ENCODE results near the gene PLEKHA8. TPM values are rescaled to one million over a fixed set of nuclear protein-coding genes. Genes with fewer than 3 reads are reported as not detected.

Gene PLEKHA8
- total RNA-seq, 1 donor from 2014 or later = 13.0 TPM

DNA sequence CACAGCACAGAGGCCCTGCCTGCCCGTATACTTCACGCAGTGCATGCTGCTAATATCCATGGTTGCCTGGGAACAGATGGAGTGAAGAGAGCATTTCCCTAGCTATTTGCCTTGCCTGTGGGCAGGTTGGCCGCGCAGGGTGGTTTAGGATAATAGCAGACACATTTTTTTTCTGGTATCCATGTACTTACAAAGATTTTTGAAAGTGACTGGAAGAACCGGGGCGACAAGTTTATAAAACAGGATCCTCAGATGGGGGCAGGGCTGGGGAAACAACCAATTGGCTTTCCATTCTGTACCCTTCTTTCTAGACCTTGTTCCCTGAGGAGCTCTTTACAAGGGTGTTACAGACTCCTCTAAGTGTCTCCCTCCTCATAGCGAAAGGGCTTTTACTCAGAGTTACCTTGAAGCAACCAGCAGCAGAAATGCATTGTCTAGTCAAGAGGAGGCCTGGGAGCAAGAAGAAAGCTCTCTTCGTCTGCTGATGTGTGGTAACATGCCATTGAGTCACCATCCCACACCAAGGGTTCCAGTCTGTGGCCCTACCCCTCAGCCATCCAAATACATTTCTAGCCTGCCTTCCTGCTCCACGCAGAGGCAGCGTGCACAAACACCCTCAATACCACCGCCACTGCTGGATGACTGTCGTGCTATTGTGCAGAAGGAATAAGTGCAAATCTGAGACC, 138.1 kb downstream of the PLEKHA8 start:
- DNase-seq (ENCODE audit: low spot score) = peak; percentile 70

DNA sequence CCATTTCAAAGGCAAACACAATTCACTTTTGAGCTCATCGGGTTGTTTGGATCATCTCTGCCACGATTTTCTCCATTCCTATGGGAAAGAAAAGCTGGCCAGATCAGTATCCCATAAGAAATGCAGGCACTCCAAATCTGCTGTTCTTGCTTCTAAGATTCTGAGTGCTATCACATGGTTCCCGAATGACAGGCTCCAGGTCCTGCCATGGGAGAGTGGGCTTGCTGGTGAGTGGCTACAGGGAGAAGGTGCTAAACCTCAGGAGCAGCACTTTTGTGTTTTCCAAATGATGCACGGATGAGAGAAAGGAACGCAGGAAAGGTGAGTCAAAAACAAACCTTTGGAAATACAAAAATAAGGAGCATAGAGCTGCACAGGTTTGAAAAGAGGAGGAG, 138.6 kb downstream of the PLEKHA8 start:
- DNase-seq (ENCODE audit: low spot score) = no peak

DNA sequence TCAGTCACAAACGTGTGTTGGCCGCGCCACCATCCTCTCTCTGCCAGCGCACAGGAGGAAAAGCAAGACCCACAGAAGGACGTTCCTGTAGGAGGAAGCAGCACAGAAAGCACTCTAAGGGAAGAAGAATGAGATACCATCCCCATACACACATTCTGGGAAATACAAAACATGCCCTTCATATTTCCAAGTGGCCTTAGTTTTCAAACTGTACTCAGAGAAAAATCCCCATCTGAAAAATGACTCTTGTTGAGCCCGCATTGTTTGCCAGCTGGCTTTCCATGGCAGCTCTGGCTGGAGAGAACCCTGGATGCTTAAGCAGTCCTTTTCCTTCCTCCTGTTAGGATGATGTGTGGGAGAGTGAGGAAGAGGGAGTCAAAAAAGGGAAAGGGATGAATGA, 139.7 kb downstream of the PLEKHA8 start:
- DNase-seq (ENCODE audit: low spot score) = no peak

DNA sequence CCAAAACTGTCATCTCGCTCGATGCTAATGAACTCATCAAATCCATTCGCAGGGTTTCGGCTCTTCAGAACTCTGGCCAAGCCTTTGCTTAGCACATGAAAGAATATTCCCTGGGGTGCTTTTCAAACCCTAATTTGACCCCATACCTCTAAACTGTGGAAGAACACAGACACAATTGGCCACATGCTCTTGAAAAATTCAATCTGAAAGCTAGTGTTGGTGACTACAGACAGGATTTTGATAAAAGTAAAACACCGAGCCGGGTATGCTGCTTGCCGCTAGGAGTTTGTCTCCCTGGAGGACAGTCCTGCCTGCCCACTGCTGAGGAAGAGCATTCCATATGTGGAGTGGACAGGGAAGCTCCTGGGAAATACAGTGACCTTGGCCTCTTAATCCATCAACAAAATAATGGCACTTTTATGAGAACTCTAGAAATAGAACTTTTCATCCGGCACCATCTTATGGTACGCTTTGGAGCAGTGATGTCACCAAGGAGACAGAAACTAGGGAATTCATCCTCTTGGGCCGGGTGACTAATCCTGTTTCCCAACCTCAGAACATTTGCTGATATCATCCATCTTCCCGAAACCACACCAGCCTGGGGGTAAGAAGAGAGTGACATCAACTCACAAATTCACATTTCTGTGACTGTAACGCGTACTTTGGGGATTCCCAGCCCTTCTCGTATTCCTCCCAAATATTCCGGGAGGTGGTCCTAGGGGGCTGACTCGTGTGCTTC, 140.8 kb downstream of the PLEKHA8 start:
- DNase-seq (ENCODE audit: low spot score) = peak; percentile 54

DNA sequence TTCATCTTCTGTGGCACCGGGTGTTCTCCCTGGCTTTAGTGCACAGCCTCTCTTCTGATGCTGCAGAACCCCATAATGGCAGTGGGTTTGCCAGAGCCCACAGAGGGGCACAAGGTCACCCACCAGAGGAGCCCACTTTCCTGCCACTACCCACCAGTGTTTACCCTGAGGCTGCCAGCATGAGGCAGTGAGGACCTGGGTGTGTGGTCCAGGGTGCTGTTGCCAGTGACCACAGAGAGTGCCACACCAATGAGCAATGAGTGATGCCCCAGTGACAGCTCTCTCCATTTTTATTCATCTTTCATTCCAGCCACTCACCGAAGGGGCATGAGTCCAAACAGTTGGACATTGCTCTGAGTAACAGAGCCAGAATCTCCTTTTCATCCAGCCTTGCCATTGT, 141.4 kb downstream of the PLEKHA8 start:
- DNase-seq (ENCODE audit: low spot score) = no peak

DNA sequence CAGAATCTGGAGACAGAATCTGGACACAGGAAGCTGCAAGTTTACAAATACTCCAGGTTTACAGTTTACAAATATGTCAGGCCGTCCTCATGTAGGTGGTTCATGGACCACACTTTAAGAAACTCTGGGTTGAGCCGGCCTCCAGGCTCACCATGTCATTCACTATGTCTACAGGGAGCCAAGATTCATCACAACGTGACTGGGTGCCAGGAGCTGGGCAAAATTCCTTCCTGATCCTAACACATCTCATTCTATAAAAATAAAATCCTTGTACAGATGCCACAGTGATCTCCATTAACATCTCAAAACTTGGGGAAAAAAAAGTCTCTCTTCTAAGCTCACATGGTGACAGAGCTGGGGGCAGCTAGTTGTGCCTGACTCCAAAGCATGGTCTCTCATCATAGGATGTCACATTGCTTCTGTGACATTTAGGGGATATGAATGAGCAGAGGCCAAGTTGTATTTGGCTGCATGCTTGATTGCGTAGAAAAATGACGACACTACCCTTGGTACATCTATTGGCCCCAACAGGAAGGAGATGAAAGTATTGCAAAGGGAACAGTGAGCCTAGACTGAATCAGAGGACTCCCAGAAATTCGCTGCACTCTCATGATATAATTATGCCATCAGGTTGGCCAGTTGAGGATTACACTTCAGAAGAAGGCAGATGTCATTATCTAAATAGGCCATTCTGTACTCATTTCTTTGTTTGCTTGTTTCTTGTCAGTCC, 142.4 kb downstream of the PLEKHA8 start:
- no peak for DNase-seq (ENCODE audit: low spot score)

DNA sequence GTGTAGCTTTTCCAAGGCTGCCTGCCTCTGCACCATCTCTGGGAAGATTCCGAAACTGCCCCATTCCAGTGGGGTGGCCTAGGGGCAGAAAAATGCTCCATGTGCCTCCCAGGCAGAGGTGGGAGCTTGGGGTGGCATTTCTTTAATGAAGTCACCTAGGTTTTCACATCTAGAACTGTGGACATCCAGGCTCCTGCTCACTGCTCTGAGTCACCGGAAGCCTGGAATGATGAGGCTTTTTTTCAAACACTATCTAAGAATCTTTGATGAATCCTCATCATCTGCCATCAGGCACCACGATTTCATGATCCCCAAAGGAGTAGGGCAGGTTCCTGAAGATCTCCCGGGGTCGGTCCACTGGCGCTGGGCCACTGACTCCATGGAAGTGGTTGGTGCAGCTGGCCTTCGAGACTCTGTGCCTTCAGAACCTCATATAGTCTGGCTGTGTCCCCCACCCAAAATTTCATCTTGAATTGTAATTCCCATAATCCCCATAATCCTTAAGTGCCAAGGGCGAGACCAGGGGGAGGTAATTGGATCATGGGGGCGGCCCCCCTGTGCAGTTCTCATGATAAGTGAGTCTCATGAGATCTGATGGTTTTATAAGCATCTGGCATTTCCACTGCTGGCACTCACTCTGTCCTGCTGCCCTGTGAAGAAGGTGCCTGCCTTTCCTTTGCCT, 143.7 kb downstream of the PLEKHA8 start:
- no peak for DNase-seq (ENCODE audit: low spot score)

DNA sequence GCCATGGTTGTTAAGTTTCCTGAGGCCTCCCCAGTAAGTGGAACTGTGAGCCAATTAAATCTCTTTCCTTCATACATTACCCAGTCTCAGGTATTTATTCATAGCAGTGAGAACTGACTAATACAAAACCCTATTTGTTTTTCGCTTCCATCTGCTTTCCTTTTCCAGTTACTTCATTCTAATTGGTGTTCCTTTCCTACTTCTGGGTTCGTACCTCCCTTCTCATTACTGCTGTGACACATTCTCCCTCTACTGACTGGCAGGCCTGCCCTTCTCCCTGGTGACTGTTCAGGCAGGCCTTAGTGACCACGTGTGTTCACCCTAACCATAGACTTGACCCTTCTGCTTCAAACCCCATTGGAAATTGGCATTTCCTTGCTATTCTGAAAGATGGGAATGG, 144.2 kb downstream of the PLEKHA8 start:
- no peak for DNase-seq (ENCODE audit: low spot score)

DNA sequence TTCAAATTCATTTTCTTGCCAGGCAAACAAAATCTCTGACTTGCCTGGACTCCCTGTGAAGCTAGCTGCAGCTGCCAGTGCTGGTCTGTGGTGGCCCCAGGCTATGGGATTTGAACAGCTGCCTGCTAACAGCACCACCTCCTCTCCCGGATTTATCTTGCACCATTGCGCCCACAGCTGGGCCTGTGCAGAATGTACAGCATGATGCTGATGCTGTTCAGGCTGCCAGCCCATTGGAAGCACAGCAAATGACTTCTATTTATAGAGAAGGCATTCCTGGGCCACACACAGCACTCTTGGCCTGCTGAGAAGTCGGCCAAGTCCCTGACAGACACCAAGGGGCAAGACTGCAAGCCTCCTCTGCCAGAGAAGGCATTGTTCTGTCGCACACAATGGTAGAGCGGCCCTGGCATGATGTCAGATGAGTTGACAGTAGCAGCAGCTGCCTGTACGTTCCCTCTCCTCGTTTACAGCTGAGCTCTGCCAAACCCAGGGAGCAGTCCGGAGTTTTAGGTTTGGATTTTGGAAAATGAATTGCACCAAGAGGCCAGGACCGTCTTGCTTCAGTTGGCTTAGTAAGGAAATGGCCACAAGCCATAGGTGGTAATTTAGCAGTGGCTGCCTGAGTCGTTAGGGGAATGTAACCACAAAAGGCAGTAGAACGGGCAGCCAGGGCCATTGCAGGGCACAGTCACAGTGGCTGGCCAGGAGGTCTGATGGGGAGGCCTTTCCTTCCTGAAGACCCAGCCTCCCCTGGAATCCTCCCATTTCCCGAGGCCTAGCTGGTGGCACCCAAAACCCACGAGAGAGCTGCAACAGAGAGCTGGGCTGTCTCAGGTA, 145.1 kb downstream of the PLEKHA8 start:
- peak; percentile 75 for DNase-seq (ENCODE audit: low spot score)

DNA sequence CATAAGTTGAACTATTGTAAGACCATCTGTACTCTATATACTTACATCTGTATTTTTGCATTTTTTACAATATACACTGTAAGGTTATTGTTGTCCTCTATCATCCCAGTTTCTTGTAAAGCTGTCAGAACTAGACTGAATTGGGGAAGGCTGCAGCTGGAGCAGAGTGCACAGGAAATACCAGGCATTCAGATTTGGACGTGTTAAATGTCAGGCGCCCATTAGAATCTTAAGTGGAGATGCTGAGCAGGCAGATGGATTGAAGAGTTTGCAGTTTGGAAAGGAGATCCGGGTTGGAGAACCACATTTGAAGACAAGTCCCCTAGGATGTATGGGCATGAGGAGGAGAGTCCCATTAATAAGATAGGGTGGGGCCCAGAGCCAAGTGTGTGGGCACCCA, 147.0 kb downstream of the PLEKHA8 start:
- peak; percentile 60 for DNase-seq (ENCODE audit: low spot score)

DNA sequence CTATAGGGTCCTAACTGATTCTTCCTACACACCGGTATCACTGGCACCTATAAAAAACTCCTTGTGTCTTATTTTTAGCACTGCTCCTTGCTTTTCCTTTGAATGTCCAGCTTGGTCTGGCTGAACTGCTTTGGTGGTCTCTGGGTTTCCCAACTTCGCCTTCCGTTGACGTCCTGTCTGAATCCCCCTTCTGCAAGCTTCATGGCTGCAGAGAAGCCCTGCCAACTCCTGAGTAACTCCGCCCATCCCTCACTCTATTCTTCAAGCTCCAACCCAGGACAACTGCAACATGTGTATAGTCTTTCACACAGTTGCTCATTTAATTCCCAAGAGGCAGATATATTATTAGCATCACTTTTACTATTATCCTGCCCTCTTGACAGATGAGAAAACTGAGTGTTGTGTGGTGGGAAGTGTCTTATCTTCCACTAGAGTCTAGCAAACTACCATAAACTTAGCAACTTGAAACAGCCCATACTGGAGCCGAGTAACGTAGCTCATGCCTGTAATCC, 147.5 kb downstream of the PLEKHA8 start:
- DNase-seq (ENCODE audit: low spot score) = no peak

DNA sequence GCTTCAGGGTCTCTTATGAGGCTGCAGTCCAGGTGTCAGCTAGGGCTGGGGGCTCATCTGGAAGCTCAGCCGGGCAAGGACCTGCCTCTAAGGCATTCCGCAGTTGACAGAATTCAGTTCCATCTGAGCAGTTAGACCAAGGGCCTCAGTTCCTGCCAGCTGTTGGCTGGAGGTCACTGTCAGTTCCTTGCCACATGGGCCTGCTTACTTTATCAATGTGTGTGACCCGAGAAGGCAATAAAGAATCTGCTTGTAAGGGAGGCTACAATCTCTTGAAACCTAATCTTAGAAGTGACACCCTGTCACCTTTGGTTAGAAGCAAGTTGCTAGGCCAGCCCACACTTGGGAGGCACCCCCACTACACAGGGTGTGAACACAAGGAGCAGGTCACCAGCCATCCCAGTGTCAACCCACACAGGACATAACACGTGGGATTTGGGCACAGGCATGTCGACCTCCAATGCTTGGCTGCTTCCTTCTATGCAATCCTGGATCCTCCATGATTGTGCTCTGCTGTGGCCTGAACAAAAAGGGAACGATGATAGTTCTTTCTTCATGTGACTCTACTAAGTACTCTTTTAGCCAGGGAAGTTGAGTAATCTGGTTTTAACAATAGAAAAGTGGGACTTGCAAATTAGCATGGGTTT, 148.4 kb downstream of the PLEKHA8 start:
- DNase-seq (ENCODE audit: low spot score) = no peak

DNA sequence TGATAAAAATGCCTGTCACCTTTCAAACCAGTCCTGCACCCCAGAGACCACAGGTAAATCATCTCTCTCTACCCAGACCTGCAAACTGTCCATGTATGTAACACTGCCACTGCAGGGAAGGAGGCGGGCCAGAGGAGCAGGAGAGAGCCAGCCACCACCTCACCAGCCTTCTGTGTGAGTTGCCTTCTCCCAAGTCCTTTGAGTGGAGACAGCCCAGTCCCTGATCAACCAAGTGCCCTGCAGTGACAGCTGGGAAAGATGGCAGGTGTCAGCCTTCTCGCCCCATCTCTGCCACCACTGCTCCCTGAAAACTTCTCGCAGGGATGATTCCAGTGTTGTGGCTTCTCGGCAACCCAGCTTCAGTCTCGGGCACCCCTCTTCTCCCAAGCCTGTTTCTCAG, 149.0 kb downstream of the PLEKHA8 start:
- no peak for DNase-seq (ENCODE audit: low spot score)

DNA sequence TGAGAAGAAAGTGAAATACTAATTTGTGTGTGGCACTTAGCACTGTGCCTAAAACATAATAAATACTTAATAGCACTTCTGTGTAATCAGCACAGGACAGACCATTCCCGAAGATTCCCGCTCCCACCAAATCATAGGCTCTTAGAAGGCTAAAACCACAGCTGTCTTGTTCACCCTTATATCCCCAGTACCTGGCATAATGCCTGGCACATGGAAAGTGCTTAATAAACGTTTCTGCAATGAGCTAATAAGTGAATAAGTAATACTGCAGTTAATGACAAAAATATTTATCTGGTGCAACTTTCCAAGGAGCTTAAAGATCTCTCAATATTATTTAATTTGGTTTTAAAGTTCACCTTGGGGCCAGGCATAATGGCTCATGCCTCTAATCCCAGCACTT, 149.8 kb downstream of the PLEKHA8 start:
- no peak for DNase-seq (ENCODE audit: low spot score)

DNA sequence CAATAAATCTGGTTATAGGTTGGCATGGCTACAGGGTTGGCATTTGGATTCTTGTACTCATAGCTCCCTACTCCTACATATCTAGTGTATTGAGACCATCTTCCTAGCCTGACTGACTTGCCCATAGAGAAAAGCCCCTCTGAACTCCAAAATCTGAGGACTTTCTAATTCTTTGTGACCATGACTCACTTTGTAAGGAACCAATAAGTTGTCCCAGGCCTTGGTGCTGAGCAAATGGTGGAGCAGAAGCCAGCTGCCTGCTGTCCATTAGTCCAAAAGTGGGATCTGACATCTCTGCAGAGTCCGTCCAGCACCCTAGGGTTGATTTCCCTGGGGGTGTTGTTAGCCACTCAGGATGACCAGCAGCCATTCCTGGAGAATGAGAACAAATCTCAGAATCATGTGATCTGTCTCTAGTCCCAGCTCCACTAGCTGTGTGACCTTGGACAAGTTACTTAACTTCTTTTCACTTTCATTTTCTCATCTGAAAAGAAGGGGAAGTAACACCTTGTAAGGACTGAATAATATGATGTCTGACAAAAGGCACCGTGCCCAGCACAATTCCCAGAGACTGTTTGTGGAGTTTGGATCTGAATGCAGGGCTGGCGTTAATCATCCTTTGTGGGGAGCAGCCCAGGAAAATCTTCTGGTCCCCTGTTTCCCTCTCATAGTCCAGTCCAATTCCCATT, 150.7 kb downstream of the PLEKHA8 start:
- DNase-seq (ENCODE audit: low spot score) = no peak

Other genes with a start within 250 kb of the PLEKHA8 start
- gene WIPF3, start 221.9 kb upstream of the PLEKHA8 start, total RNA-seq (ENCODE audit: insufficient read depth, low replicate concordance) = 7.5 TPM
- 42.1 TPM for gene SCRN1, start 38.6 kb upstream of the PLEKHA8 start, total RNA-seq (ENCODE audit: insufficient read depth, low replicate concordance)
- 55.4 TPM for gene FKBP14, start 1.7 kb upstream of the PLEKHA8 start, total RNA-seq (ENCODE audit: insufficient read depth, low replicate concordance)
- gene MTURN, start 106.6 kb downstream of the PLEKHA8 start, total RNA-seq (ENCODE audit: insufficient read depth, low replicate concordance) = 106 TPM

All from umbilical cord (tissue), 2 donors.